HPDE6-E6E7 (cell line): ENCODE measurements around the gene ERC1.

ENCODE experiments used
- DNase-seq: peaks from one replicate; pipeline ENCODE4 v3.0.0; 2011; ENCODE audit warnings: missing footprints; ENCODE audit errors: extremely low spot score

Gene ERC1

DNA sequence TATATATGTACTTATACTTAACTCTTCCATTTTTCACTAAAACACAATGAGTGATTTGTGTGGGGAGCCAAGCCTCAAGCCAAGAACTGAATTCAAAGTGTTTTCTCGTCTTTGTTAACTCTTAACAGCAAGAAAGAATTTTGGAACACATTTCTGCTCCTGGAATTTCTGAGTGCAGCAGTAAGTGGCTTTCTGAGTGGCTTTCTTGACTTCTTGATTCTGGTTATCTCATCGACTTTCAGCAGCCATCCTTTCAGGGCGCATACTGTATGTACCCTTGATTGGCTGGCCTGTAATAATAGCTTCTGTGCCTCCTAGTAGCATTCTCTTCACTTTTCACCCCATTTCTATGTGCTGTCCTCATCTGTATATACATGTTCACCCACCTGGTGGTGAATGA, 446.0 kb downstream of the ERC1 start:
- DNase-seq = no peak

- DNase-seq = no peak
Measured at GRCh38 chr12:1439201-1439600, 448.2 kb downstream of the ERC1 start.

DNA sequence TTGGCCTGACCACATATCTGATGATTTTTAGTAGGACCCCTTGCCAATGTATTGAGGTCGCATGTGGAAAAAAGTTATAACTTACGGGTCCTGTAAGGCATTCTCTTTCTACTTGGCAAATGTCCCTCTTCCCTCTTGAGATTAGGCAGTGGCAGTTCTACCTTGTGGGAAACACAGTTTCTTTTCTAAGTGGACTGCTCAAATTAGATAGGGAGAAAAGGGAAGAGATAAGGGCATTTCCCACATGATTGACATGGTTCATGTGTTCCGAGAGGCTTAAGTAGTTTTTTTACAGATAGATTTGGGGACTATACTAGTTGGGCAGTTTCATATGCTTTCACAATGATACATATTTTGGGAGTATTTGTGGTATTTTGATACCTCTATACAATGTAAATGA, 448.7 kb downstream of the ERC1 start:
- DNase-seq = no peak

GRCh38 chr12:1443421-1444141, 452.6 kb downstream of the ERC1 start:
- no peak for DNase-seq

DNA sequence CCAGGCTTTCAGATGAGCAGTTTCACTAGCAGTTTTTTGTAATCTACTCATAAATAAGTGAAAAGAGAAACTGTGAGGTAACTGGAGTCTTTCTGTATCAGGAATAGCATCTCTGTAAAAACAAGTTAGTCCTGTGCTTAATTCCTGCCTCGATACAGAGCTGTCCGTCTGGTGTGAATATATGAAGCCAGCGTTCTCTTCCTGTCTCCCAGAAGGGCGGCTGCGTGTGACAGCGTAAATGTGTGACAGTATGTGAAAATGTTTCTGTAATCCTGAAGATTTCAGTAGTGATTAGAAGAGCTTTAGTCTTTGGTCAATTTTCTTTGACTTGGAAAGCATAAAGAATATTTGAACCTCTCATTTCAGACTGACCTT, 453.1 kb downstream of the ERC1 start:
- no peak for DNase-seq

DNA sequence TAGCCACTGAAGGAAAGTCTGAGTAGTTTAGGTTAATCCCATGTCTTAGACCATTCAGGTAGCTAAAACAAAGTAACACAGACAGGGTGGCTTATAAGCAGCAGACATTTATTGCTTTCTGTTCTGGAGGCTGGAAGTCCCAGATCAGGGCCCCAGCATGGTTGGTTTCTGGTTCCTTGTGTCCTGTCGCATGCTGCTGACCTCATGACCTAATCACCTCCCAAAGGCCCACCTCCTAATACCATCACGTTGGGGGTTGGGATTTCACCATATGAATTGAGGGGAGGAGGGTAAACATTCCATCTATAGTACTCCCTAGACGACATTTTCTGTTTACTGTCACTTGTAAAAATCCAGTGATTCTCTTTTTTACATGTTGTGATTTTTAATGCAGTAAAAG, 454.8 kb downstream of the ERC1 start:
- no peak for DNase-seq

DNA sequence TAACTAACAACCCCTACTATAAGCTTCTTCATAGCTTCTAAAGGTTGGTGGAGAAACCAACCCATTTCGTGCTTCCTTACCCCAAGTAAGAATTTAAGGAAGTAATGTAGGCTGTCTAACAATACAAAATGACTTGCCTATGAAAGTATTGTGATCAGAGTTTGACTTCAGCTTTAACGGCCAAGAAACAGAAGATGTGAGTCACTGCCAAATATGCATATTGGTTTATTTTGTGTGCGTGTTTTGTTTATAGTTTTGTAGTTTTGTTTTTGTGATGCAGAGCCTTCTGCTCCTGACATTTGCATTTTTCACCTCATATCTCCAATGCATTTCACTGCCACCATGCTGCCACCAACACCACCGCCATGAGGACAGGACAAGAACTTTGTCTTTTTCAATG, 457.3 kb downstream of the ERC1 start:
- DNase-seq = no peak

DNA sequence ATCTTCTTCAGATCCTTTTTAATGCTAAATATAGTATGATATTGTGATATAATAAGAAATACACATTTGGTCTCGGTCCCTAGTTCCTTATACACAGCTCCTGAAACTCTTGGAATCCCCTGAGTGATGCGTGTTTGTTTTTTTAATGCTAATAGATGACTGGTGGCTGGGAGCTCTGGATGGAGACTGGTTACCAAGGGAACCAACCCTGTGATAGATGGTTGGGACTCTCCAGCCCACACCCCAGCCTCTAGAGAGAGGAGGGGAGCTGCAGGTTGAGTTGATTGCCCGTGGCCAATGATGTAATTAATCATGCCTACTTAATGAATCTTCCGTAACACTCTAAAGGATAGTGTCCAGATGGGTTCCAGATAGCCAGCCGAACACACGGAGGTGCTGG, 462.8 kb downstream of the ERC1 start:
- DNase-seq = no peak

DNA sequence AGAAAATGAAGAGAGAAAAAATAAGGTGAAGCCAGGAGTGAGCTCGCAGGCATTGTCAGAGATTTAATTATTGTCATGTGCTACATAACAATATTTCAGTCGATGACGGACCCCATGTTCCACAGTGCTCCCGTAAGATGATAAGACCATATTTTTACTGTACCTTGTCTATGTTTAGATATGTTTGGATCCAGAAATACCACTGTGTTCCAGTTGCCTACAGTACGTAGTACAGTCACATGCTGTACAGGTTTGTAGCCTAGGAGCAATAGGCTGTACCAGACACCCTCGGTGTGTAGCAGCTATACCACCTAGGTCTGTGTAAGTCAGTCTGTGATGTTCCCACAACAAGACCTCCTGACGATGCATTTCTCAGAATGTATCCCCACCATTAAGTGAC, 465.9 kb downstream of the ERC1 start:
- DNase-seq = no peak

DNA sequence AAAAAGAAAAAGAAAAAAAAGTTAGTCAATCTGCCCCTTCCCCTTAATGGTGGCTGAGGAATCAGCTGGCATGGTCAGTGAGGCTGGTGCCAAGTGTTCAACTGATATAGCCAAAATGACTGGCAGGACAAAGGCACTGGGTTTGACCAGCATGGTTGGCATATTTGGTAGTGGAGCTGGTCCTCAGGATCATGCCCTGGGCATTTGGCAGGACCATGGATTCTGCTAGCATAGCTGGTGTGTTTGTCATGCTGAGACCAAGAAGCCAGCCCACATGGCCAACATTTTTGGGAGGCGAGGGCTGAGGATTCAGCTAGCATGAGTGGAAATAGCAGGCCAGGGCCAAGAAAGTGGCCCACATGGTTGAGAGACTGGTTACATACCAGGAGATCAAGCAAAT, 466.9 kb downstream of the ERC1 start:
- DNase-seq = no peak

- no peak for DNase-seq
Measured at GRCh38 chr12:1459339-1459738, 468.3 kb downstream of the ERC1 start.

GRCh38 chr12:1463073-1463905, 472.3 kb downstream of the ERC1 start:
- DNase-seq = no peak

DNA sequence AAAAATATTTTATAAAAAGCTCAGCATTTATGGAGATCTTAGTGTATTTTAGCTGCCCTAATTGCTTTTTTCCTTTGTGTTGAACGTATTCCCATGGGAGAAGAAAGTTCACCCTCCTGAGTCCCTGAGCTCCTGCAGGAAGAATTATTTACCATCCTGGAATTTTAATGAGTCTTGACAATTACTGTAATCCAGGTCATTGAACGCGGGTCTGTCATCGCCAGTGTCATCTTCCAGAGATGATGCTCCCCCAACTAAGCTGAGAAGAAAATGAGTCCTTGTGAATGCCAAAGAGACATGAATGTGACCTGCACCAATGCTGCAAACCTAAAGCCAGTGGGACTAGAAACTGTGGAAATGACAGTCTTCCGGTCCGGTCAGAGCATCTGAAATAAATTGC, 473.9 kb downstream of the ERC1 start:
- no peak for DNase-seq

DNA sequence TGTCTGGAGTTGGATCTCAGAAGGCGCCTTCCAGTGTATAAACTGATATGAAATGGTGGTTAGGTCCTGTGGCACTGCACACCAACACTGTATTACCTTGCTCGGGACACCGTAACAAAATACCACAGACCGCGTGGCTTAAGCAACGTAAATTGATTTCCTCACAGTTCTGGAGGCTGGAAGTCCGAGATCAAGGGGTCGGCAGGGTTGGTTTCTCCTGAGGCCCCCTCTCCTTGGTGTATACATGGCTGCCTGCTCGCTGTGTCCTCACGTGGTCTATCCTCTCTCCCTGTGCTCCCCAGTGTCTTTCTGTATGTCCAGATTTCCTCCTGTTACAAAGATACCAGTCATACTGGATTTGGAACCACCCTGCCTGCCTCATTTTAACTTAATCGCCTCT, 475.0 kb downstream of the ERC1 start:
- DNase-seq = no peak

GRCh38 chr12:1466481-1467154, 475.6 kb downstream of the ERC1 start:
- no peak for DNase-seq

- DNase-seq = no peak
Measured at GRCh38 chr12:1467710-1468109, 476.7 kb downstream of the ERC1 start.

- DNase-seq = no peak
Measured at GRCh38 chr12:1469070-1469469, 478.0 kb downstream of the ERC1 start.

DNA sequence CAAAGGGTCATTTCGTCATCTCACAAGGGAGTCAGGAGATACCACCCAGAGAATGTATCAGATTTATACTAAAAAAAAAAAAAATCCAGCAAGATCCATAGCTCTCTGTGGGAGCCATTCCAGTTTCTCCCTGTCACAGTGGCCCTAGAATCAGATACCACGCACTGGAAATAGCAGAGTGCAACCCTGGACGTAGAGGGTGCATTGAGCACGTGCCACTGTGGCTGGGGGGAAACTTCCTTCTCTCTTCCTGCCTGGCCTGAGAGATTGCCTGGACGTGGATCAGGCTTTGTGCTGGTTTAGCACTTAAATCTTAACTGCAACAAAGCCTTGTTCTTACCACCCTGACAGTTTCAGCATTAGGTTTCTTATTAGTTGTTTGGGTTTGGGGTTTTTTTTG, 479.0 kb downstream of the ERC1 start:
- no peak for DNase-seq

DNA sequence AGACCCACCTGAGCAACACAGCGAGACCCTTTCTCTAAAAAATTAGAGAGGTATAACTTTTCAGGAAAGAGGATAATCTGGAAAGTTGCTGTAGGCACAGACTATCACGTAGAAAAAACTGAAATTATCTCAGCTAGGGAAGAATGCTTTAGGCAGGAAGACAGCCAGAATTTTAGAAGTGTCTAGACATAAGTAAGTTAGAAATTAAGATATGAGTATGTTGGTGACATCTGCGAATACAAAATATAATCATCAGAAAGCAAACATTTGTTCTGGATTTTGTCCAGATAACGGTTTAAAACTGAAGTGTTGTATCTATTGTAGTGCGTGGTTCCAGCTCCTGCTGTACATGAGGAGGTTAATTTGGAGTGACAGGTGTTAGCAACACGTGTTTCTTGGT, 480.2 kb downstream of the ERC1 start:
- DNase-seq = no peak

- no peak for DNase-seq
Measured at GRCh38 chr12:1473418-1473817, 482.4 kb downstream of the ERC1 start.

DNA sequence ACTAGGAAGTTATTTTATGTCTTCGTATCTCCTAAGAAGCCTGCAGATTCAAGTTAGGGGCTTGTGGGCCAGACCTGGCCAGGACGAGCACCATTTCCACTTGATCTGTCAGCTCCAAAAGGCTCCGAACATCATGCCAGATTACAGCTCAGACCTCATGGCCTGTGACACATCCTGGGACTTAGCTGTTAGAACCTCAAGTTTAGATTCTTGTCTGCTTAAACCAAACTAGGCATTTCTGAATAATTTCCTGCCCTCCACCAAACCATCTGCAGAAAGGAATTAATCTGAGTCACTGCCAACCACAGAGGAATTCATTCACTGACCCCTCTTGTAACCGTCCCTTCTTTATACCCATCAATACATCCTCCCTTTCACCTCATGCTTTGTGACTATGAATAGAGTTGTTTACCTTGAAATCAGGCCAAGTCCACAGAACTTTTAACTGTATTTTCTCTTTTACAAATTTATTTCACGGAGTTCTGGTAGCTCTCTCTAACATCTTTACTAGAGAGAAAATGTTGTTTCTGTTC, 483.1 kb downstream of the ERC1 start:
- peak; percentile 35 for DNase-seq

- DNase-seq = peak; percentile 15
Measured at GRCh38 chr12:1474574-1475153, 483.6 kb downstream of the ERC1 start.
